Memory B cell (primary cell): ENCODE data around the gene BST1.
A peak's percentile ranks its signal among the peaks of the same experiment; 100 is the strongest.

Experiments
- ATAC-seq: fragments of 150-1000 bp; cut with Tn5 transposase; 2 replicates; pipeline ENCODE4 v1.10.0; 2021; ENCODE audit warnings: low read depth, mild to moderate bottlenecking, moderate library complexity
- DNase-seq, 2 donors: peaks; one replicate each; pipeline ENCODE4 v3.0.0; 2022; ENCODE audit warnings: low spot score in 2 of 2
- H3K27ac Mint-ChIP-seq: one replicate; pipeline ENCODE4 v1.8.0; 2022; ENCODE audit warnings: mild to moderate bottlenecking, moderate library complexity, mixed read lengths
- H3K27me3 Mint-ChIP-seq: one replicate; pipeline ENCODE4 v1.8.0; 2022; ENCODE audit warnings: mixed read lengths
- H3K36me3 Mint-ChIP-seq: one replicate; pipeline ENCODE4 v1.8.0; 2022; ENCODE audit warnings: mild to moderate bottlenecking, mixed read lengths
- H3K4me1 Mint-ChIP-seq: one replicate; pipeline ENCODE4 v1.8.0; 2022; ENCODE audit warnings: mixed read lengths
- H3K4me3 Mint-ChIP-seq: one replicate; pipeline ENCODE4 v1.8.0; 2022; ENCODE audit warnings: mild to moderate bottlenecking, moderate library complexity, mixed read lengths
- H3K9me3 Mint-ChIP-seq: one replicate; pipeline ENCODE4 v1.8.0; 2022; ENCODE audit warnings: mixed read lengths

BST1 gene

GRCh38 chr4:15778289-15779241 is 75.7 kb downstream of the BST1 start, which contains the start of gene CD38:
TSS of gene CD38 (plus strand) at chr4:15778328. CDS start at chr4:15778415, 87 bp downstream.
- peak; percentile 18 to 38 for DNase-seq
- ATAC-seq = peak; percentile 62
- no peaks in the 10 kb centered on the region for H3K9me3 Mint-ChIP-seq
- H3K4me3 Mint-ChIP-seq = peak within 1 kb of the TSS; percentile 87
- H3K27ac Mint-ChIP-seq = no peak within 1 kb of the TSS
- peaks cover 33% of the 10 kb centered on the region for H3K4me1 Mint-ChIP-seq
- peaks cover 16% of the 10 kb centered on the region for H3K27me3 Mint-ChIP-seq
- H3K36me3 Mint-ChIP-seq = no peaks in the 10 kb centered on the region

GRCh38 chr4:15779306-15779705 is 76.4 kb downstream of the BST1 start:
- Mint-ChIP-seq H3K36me3 (no peaks in the 10 kb centered on the region), H3K27ac (no peak overlapping the region), H3K9me3 (no peaks in the 10 kb centered on the region), H3K27me3 (peaks cover 14% of the 10 kb centered on the region), H3K4me1 (peaks cover 40% of the 10 kb centered on the region), H3K4me3 (peak overlapping the region; percentile 87)
- DNase-seq (no peak), ATAC-seq (no peak)

GRCh38 chr4:15779809-15780208 is 76.9 kb downstream of the BST1 start:
- H3K36me3 Mint-ChIP-seq = no peaks in the 10 kb centered on the region
- H3K27ac Mint-ChIP-seq = no peak overlapping the region
- H3K4me3 Mint-ChIP-seq = peak overlapping the region; percentile 87
- H3K4me1 Mint-ChIP-seq = peaks cover 44% of the 10 kb centered on the region
- ATAC-seq (no peak), DNase-seq (no peak)
- H3K9me3 Mint-ChIP-seq = no peaks in the 10 kb centered on the region
- H3K27me3 Mint-ChIP-seq = peaks cover 12% of the 10 kb centered on the region

- Mint-ChIP-seq H3K4me3 (no peak overlapping the region), H3K27me3 (peaks cover 6% of the 10 kb centered on the region), H3K27ac (no peak overlapping the region), H3K36me3 (no peaks in the 10 kb centered on the region), H3K9me3 (no peaks in the 10 kb centered on the region), H3K4me1 (peaks cover 54% of the 10 kb centered on the region)
- ATAC-seq (no peak), DNase-seq (no peak)
Measured at GRCh38 chr4:15781427-15782095, 78.7 kb downstream of the BST1 start.
